Measurements from ENCODE around the gene CACNA1B.

DNA sequence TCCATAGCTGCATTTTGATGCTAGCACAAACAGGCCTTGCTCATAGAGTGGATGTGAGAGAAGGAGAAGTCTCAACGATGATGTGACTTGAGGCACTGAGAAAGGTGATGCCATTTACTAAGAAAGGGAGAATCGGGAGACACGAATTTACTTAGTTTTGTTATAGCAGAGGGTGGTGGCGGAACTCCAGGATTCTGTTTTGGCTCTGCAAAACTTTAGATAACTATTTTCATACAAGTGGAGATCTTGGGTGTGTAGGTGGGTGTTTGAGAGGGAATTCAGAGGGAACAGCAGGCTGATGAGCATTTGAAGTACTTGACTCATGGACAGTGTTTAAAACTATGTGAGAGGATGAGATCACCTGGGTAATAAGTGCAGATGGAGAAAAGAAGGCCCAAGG lies 43.2 kb downstream of the CACNA1B start:
- TF ChIP-seq EGR1 (IDR thresholded peaks at IDR 0.05): no peak
- TF ChIP-seq, protein P1, sequence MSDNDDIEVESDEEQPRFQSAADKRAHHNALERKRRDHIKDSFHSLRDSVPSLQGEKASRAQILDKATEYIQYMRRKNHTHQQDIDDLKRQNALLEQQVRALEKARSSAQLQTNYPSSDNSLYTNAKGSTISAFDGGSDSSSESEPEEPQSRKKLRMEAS (IDR thresholded peaks at IDR 0.05): no peak
- TF ChIP-seq, protein P2, sequence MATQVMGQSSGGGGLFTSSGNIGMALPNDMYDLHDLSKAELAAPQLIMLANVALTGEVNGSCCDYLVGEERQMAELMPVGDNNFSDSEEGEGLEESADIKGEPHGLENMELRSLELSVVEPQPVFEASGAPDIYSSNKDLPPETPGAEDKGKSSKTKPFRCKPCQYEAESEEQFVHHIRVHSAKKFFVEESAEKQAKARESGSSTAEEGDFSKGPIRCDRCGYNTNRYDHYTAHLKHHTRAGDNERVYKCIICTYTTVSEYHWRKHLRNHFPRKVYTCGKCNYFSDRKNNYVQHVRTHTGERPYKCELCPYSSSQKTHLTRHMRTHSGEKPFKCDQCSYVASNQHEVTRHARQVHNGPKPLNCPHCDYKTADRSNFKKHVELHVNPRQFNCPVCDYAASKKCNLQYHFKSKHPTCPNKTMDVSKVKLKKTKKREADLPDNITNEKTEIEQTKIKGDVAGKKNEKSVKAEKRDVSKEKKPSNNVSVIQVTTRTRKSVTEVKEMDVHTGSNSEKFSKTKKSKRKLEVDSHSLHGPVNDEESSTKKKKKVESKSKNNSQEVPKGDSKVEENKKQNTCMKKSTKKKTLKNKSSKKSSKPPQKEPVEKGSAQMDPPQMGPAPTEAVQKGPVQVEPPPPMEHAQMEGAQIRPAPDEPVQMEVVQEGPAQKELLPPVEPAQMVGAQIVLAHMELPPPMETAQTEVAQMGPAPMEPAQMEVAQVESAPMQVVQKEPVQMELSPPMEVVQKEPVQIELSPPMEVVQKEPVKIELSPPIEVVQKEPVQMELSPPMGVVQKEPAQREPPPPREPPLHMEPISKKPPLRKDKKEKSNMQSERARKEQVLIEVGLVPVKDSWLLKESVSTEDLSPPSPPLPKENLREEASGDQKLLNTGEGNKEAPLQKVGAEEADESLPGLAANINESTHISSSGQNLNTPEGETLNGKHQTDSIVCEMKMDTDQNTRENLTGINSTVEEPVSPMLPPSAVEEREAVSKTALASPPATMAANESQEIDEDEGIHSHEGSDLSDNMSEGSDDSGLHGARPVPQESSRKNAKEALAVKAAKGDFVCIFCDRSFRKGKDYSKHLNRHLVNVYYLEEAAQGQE (IDR thresholded peaks at IDR 0.05; ENCODE audit: low read depth): no peak
- TF ChIP-seq TAF1 (IDR thresholded peaks at IDR 0.05; ENCODE audit: low read depth): no peak
- TF ChIP-seq EP300 (IDR thresholded peaks at IDR 0.05; ENCODE audit: borderline replicate concordance): no peak
- no peak for TF ChIP-seq CEBPB (IDR thresholded peaks at IDR 0.05)

Data from Ishikawa (cell line).